Activated CD8-positive, alpha-beta T cell treated with anti-CD3 and anti-CD28 coated beads, Interleukin-2, amount 10 ng/mL, durations not matched to agents 7 days and 5 days (primary cell): ENCODE measurements around the gene DNAH9. TPM values are rescaled to one million over a fixed set of nuclear protein-coding genes. Genes with fewer than 3 reads are reported as not detected.

Experiments used
- ATAC-seq: fragments of 150-1000 bp; cut with Tn5 transposase; one replicate; pipeline ENCODE4 v1.10.0; 2021; ENCODE audit warnings: moderate library complexity
- CTCF ChIA-PET: fragments of 350-600 bp; sonication (Branson Sonifier 250); formaldehyde crosslinking; loops from one replicate; lab custom pipeline; 2021; ENCODE audit warnings: antibody characterized with exemption; lab: Charles Lee
- POLR2A ChIA-PET: fragments of 350-600 bp; sonication (Branson Sonifier 250); formaldehyde crosslinking; loops from one replicate; lab custom pipeline; 2021; ENCODE audit warnings: antibody characterized with exemption; lab: Charles Lee
- DNase-seq: peaks from one replicate; pipeline ENCODE4 v3.0.0-alpha.2; 2020
- H3K27ac Mint-ChIP-seq: one replicate; pipeline ENCODE4 v1.8.0; 2021; ENCODE audit warnings: mild to moderate bottlenecking, mixed read lengths
- H3K27me3 Mint-ChIP-seq: one replicate; pipeline ENCODE4 v1.8.0; 2021; ENCODE audit warnings: low read depth, mixed read lengths
- H3K36me3 Mint-ChIP-seq: one replicate; pipeline ENCODE4 v1.8.0; 2021; ENCODE audit warnings: low read depth, mixed read lengths
- H3K4me1 Mint-ChIP-seq: one replicate; pipeline ENCODE4 v1.8.0; 2021; ENCODE audit warnings: low read depth, mixed read lengths
- H3K4me3 Mint-ChIP-seq: one replicate; pipeline ENCODE4 v1.8.0; 2021; ENCODE audit warnings: mild to moderate bottlenecking, mixed read lengths
- H3K9me3 Mint-ChIP-seq: one replicate; pipeline ENCODE4 v1.8.0; 2022; ENCODE audit warnings: mixed read lengths; ENCODE audit not compliant: insufficient read depth
- total RNA-seq, 2 experiments: library from RNA; stranded (reverse); gene quantifications; one replicate each; pipeline ENCODE4 v1.2.3, GENCODE V29; 2021

Gene DNAH9
- total RNA-seq, 2 experiments from 2014 or later = not detected

GRCh38 chr17:11622492-11622891, 24.2 kb downstream of the DNAH9 start:
- H3K4me1 Mint-ChIP-seq = no peaks in the 10 kb centered on the region
- no peak overlapping the region for H3K27ac Mint-ChIP-seq
- H3K9me3 Mint-ChIP-seq = no peaks in the 10 kb centered on the region
- DNase-seq = no peak
- ChIA-PET CTCF (no interaction called here), POLR2A (no interaction called here)
- H3K4me3 Mint-ChIP-seq = no peak overlapping the region
- no peak for ATAC-seq
- H3K27me3 Mint-ChIP-seq = no peaks in the 10 kb centered on the region
- H3K36me3 Mint-ChIP-seq = no peaks in the 10 kb centered on the region

GRCh38 chr17:11624976-11625375, 26.7 kb downstream of the DNAH9 start:
- Mint-ChIP-seq H3K9me3 (no peaks in the 10 kb centered on the region), H3K36me3 (no peaks in the 10 kb centered on the region), H3K27me3 (no peaks in the 10 kb centered on the region), H3K4me1 (no peaks in the 10 kb centered on the region), H3K27ac (no peak overlapping the region), H3K4me3 (no peak overlapping the region)
- ATAC-seq (no peak), DNase-seq (no peak)
- POLR2A ChIA-PET = interaction anchor here (0.6 kb wide), 1 partner anchor 339 kb away, joined by 3 read pairs; no protein-coding TSS in a partner anchor
- CTCF ChIA-PET = no interaction called here

GRCh38 chr17:11625878-11626277, 27.6 kb downstream of the DNAH9 start:
- H3K36me3 Mint-ChIP-seq = no peaks in the 10 kb centered on the region
- H3K4me1 Mint-ChIP-seq = no peaks in the 10 kb centered on the region
- no peaks in the 10 kb centered on the region for H3K27me3 Mint-ChIP-seq
- H3K27ac Mint-ChIP-seq = no peak overlapping the region
- DNase-seq (no peak), ATAC-seq (no peak)
- no peak overlapping the region for H3K4me3 Mint-ChIP-seq
- ChIA-PET CTCF (no interaction called here), POLR2A (no interaction called here)
- H3K9me3 Mint-ChIP-seq = peaks cover 1% of the 10 kb centered on the region

DNA sequence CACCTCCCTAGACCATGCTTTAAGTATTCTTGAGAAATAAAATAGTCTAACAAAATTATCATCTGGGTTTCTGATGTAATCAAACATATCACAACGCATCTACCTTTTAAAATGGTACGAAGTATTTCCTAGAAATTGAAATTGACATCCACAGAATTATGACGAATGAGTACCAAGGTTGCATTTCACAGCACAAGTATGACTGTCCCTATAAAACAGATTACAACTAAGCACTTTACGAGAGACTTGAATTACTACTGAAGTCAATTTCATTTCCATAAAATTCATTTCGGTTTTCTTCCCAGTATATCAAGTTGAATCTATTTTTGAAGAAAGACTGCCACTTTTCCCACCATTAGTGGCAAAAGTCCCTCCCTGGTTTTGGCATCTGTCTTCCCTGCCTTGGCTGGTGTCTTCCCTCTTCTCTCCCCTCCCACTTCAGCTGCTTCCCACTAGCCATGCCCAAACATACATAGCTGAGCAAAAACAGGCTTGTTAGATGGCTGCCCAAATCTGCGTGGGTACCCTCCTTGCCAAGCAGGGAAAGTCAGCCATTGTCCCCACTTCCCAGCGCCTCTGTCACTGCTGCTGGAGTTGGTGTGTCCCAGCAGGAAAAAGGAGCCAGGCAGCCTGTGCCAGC, 29.2 kb downstream of the DNAH9 start:
- ChIA-PET POLR2A (no interaction called here), CTCF (no interaction called here)
- DNase-seq = no peak
- H3K27me3 Mint-ChIP-seq = no peaks in the 10 kb centered on the region
- no peak overlapping the region for H3K27ac Mint-ChIP-seq
- H3K4me3 Mint-ChIP-seq = no peak overlapping the region
- H3K36me3 Mint-ChIP-seq = no peaks in the 10 kb centered on the region
- ATAC-seq = no peak
- H3K4me1 Mint-ChIP-seq = no peaks in the 10 kb centered on the region
- peaks cover 7% of the 10 kb centered on the region for H3K9me3 Mint-ChIP-seq

DNA sequence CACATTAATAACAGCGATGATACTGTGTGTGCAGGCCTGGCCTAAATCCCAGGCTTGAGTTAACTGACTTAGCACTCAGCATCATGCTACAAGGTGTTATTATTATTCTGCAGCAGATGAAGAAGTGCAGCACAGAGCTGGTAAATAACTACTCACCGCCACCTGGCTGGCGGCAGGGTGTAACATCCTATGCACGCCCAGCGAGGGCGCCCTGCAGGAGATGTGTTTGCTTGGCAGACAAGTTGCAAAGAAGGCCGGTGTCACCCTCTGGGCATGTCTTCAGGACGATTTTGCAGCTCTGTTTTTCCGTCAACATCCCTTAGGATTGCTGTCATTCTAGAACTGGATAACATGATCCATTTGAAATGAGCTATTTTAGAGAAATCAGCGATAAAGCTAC, 30.1 kb downstream of the DNAH9 start:
- DNase-seq (no peak), ATAC-seq (no peak)
- Mint-ChIP-seq H3K27ac (no peak overlapping the region), H3K4me3 (no peak overlapping the region), H3K27me3 (no peaks in the 10 kb centered on the region), H3K4me1 (no peaks in the 10 kb centered on the region), H3K9me3 (peaks cover 7% of the 10 kb centered on the region), H3K36me3 (no peaks in the 10 kb centered on the region)
- ChIA-PET POLR2A (no interaction called here), CTCF (no interaction called here)

DNA sequence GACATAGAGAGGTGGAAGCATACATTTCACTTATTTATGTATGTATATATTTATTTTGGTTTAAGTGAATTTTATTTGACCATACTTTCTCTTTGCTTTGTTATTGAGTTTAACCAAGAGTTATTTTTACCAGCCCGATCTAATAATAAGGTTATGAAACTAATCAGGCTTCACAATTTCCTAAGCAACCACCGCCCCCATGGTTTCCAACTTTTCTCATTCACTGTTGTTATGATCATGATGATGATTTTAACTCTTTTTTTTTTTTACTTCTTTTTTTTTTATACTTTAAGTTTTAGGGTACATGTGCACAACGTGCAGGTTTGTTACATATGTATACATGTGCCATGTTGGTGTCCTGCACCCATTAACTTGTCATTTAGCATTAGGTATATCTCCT, 30.6 kb downstream of the DNAH9 start:
- no peaks in the 10 kb centered on the region for H3K27me3 Mint-ChIP-seq
- ChIA-PET CTCF (no interaction called here), POLR2A (no interaction called here)
- H3K36me3 Mint-ChIP-seq = no peaks in the 10 kb centered on the region
- H3K27ac Mint-ChIP-seq = no peak overlapping the region
- no peaks in the 10 kb centered on the region for H3K4me1 Mint-ChIP-seq
- peaks cover 7% of the 10 kb centered on the region for H3K9me3 Mint-ChIP-seq
- no peak for DNase-seq
- ATAC-seq = no peak
- H3K4me3 Mint-ChIP-seq = no peak overlapping the region

DNA sequence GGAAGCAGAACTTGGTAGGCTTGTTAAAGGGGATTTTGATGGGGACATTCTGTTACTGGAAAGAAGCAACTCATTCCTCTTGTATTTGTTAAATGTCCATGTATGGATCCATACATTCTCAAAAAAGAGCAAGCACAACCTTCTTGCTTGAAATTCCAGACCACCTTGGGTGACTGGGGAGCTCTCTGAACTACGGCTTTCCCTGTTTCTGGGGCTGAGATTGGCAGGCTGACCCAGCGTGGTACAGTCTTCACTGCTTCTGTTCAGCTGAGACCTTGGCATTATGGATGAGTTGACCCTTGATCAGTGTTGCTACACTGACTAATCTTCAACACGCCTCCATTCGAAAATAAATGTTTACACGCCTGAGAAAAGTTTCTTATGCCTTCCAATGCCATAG, 38.5 kb downstream of the DNAH9 start:
- Mint-ChIP-seq H3K27me3 (no peaks in the 10 kb centered on the region), H3K4me3 (no peak overlapping the region), H3K9me3 (peaks cover 7% of the 10 kb centered on the region), H3K4me1 (no peaks in the 10 kb centered on the region), H3K36me3 (no peaks in the 10 kb centered on the region), H3K27ac (no peak overlapping the region)
- POLR2A ChIA-PET = interaction anchor here (0.6 kb wide), 1 partner anchor 473 kb away, joined by 3 read pairs; no protein-coding TSS in a partner anchor
- CTCF ChIA-PET = no interaction called here
- DNase-seq (no peak), ATAC-seq (no peak)

- ATAC-seq = no peak
- DNase-seq = no peak
- ChIA-PET CTCF (no interaction called here), POLR2A (no interaction called here)
- Mint-ChIP-seq H3K9me3 (peaks cover 3% of the 10 kb centered on the region), H3K27me3 (no peaks in the 10 kb centered on the region), H3K36me3 (no peaks in the 10 kb centered on the region), H3K27ac (no peak overlapping the region), H3K4me3 (no peak overlapping the region), H3K4me1 (no peaks in the 10 kb centered on the region)
Observed at GRCh38 chr17:11637796-11638195, 39.5 kb downstream of the DNAH9 start.

- ChIA-PET CTCF (no interaction called here), POLR2A (no interaction called here)
- no peak overlapping the region for H3K4me3 Mint-ChIP-seq
- no peaks in the 10 kb centered on the region for H3K27me3 Mint-ChIP-seq
- peaks cover 3% of the 10 kb centered on the region for H3K9me3 Mint-ChIP-seq
- H3K4me1 Mint-ChIP-seq = no peaks in the 10 kb centered on the region
- no peak overlapping the region for H3K27ac Mint-ChIP-seq
- H3K36me3 Mint-ChIP-seq = no peaks in the 10 kb centered on the region
- no peak for DNase-seq
- ATAC-seq = no peak
Observed at GRCh38 chr17:11638700-11639265, 40.5 kb downstream of the DNAH9 start.

DNA sequence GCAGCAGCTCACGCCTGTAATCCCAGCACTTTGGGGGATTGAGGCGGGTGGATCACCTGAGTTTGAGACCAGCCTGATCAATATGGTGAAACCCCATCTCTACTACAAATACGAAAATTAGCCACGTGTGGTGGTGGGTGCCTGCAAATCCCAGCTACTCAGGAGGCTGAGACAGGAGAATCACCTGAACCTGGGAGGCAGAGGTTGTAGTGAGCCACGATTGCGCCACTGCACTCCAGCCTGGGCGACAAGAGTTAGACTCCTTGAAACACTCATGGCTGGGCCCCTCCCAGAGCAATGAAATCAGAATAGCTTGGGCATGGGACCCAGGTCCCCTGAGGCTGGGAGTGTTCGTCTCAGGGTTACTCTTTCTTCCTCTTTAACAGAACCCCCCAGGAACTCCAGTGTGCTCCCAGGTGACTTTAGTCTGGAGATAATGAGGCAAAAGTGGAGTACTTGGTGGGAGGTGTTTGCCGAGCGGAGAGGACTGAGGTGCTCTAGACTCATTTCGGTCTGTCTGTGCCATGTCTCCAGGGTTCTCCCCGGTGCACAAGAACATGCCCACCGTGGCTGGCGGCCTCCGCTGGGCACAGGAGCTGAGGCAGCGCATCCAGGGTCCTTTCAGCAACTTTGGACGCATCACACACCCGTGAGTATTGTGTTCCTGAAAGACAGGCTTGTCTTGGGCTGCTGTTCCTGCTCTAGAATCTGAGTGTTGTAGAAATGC, 41.6 kb downstream of the DNAH9 start:
- DNase-seq (no peak), ATAC-seq (no peak)
- H3K27me3 Mint-ChIP-seq = no peaks in the 10 kb centered on the region
- ChIA-PET POLR2A (no interaction called here), CTCF (no interaction called here)
- H3K27ac Mint-ChIP-seq = no peak overlapping the region
- H3K4me3 Mint-ChIP-seq = no peak overlapping the region
- peaks cover 3% of the 10 kb centered on the region for H3K9me3 Mint-ChIP-seq
- no peaks in the 10 kb centered on the region for H3K4me1 Mint-ChIP-seq
- no peaks in the 10 kb centered on the region for H3K36me3 Mint-ChIP-seq

DNA sequence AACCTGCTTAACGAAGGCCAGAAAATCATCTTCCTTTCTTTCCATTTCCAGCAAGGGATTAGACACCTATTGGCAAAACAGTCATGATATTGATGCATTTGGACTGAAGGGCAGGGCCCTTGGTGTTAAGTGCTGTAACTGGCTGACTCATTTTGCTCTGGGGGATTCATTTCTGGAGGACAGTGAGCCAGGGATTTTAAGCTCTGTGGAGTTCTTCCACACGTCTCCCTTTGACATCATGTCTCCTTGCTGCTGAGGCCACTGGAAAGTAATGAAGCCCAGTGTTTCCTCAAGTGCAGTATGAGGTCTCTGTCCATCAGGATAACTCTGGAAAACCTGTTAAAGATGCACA, 42.2 kb downstream of the DNAH9 start:
- Mint-ChIP-seq H3K27me3 (no peaks in the 10 kb centered on the region), H3K27ac (no peak overlapping the region), H3K4me1 (no peaks in the 10 kb centered on the region), H3K9me3 (peaks cover 3% of the 10 kb centered on the region), H3K36me3 (no peaks in the 10 kb centered on the region), H3K4me3 (no peak overlapping the region)
- no peak for DNase-seq
- ChIA-PET CTCF (no interaction called here), POLR2A (no interaction called here)
- no peak for ATAC-seq

DNA sequence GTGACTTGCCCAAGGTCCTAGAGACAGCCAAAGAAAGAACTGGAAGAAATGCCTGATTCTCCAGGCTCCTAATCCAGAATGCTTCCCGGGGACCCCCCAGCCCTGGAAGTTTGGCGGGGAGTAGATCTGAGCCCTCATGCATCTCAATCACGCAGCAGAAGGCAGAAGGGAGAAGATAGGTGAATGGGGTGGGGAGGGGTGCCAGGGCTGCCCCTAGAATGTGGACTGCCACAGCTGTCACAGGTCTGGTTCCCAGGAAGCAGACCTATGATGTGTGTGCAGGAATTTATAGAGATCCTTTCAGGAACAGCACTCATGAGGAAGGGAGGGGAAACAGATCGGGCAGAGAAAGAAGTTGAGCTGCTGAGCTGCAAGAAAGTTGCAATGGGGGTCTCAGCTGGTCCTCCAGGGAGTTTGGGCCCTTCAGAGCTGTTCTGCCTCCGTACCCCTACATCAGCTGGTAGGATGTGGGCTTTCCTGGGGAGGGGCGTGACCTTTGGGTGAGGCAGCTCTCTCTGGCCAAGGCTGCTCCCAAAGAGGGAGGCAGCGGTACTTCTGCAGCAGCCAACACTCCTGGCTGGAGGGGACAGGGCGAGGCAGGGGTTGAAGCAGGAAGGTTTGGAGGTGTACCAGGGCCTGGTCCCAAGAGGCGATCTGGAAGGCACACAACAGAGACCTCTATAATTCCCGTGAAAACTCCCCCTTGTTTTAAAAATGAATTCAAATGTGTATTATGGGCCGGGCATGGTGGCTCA, 43.4 kb downstream of the DNAH9 start:
- no peaks in the 10 kb centered on the region for H3K36me3 Mint-ChIP-seq
- no peak overlapping the region for H3K27ac Mint-ChIP-seq
- H3K9me3 Mint-ChIP-seq = peaks cover 3% of the 10 kb centered on the region
- no peak for DNase-seq
- POLR2A ChIA-PET = no interaction called here
- no peak for ATAC-seq
- no peaks in the 10 kb centered on the region for H3K4me1 Mint-ChIP-seq
- CTCF ChIA-PET = no interaction called here
- no peaks in the 10 kb centered on the region for H3K27me3 Mint-ChIP-seq
- no peak overlapping the region for H3K4me3 Mint-ChIP-seq
